Measurements from ENCODE around the gene MMD. TPM values are rescaled to one million over a fixed set of nuclear protein-coding genes. Genes with fewer than 3 reads are reported as not detected.
A peak's percentile ranks its signal among the peaks of the same experiment; 100 is the strongest.

MMD gene
- total RNA-seq, 1 donor from 2014 or later = 16.7 TPM

DNA sequence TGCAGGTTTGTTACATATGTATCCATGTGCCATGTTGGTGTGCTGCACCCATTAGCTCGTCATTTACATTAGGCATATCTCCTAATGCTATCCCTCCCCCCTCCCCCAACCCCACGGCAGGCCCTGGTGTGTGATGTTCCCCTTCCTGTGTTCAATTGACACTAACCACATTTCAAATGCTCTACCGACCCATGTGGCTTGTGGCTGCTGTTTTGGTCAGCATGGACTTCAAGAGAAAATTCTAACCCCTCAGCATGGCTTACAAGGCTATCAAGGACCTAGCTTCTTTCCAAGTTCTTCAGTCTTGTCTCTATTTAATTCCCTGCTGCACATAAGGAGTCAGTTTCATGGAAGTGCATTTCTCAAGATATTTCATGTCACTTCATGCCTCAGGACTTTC, 52.9 kb downstream of the MMD start:
- no peak overlapping the region for H3K27ac ChIP-seq
- H3K4me1 ChIP-seq = no peaks in the 10 kb centered on the region
- intact Hi-C loops (cut with DNase I) = no loop called here
- no peaks in the 10 kb centered on the region for H3K36me3 ChIP-seq
- H3K4me3 ChIP-seq = no peak overlapping the region
- no peaks in the 10 kb centered on the region for H3K9me3 ChIP-seq
- no peak for DNase-seq (ENCODE audit: extremely low spot score in 2 of 2)
- no peaks in the 10 kb centered on the region for H3K27me3 ChIP-seq
- TF ChIP-seq POLR2AphosphoS5 (IDR thresholded peaks at IDR 0.05; ENCODE audit: insufficient read depth in 1 of 2, low read depth in 1 of 2) (no peak), POLR2A (IDR thresholded peaks at IDR 0.05) (no peak)
- TF ChIP-seq, protein P1, sequence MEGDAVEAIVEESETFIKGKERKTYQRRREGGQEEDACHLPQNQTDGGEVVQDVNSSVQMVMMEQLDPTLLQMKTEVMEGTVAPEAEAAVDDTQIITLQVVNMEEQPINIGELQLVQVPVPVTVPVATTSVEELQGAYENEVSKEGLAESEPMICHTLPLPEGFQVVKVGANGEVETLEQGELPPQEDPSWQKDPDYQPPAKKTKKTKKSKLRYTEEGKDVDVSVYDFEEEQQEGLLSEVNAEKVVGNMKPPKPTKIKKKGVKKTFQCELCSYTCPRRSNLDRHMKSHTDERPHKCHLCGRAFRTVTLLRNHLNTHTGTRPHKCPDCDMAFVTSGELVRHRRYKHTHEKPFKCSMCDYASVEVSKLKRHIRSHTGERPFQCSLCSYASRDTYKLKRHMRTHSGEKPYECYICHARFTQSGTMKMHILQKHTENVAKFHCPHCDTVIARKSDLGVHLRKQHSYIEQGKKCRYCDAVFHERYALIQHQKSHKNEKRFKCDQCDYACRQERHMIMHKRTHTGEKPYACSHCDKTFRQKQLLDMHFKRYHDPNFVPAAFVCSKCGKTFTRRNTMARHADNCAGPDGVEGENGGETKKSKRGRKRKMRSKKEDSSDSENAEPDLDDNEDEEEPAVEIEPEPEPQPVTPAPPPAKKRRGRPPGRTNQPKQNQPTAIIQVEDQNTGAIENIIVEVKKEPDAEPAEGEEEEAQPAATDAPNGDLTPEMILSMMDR (IDR thresholded peaks at IDR 0.05) = no peak

- Histone ChIP-seq H3K27ac (no peak overlapping the region), H3K27me3 (no peaks in the 10 kb centered on the region), H3K4me3 (no peak overlapping the region), H3K36me3 (no peaks in the 10 kb centered on the region), H3K9me3 (no peaks in the 10 kb centered on the region), H3K4me1 (no peaks in the 10 kb centered on the region)
- DNase-seq (ENCODE audit: extremely low spot score in 2 of 2) = no peak
- intact Hi-C loops (cut with DNase I) = no loop called here
- TF ChIP-seq, protein P1 (IDR thresholded peaks at IDR 0.05) = no peak
- TF ChIP-seq POLR2AphosphoS5 (IDR thresholded peaks at IDR 0.05; ENCODE audit: insufficient read depth in 1 of 2, low read depth in 1 of 2) (no peak), POLR2A (IDR thresholded peaks at IDR 0.05) (no peak)
These were observed 55.6 kb downstream of the MMD start for GRCh38 chr17:55366020-55366481.

DNA sequence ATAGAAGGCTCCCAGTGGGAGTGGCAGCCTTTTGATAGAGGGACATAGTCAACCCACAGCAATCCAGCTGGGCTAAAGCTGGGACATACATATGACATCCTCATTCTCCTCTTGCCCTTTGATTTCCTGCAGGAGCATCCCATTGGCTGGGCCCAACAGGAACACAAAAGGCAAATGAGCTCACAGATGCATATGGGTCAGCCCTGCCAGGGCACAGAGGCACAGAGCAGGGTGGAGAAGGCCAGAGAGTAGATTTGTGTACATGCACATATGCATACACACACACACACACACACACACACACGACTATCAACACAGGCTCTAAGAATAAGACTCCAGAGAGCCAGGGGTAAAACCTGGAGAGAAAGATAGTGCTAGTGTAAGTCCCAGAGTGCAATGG, 58.6 kb downstream of the MMD start:
- Histone ChIP-seq H3K4me1 (no peaks in the 10 kb centered on the region), H3K4me3 (no peak overlapping the region), H3K27ac (no peak overlapping the region), H3K9me3 (no peaks in the 10 kb centered on the region), H3K27me3 (no peaks in the 10 kb centered on the region), H3K36me3 (no peaks in the 10 kb centered on the region)
- intact Hi-C loops (cut with DNase I) = no loop called here
- TF ChIP-seq POLR2A (IDR thresholded peaks at IDR 0.05) (no peak), POLR2AphosphoS5 (IDR thresholded peaks at IDR 0.05; ENCODE audit: insufficient read depth in 1 of 2, low read depth in 1 of 2) (no peak)
- TF ChIP-seq, protein P1 (IDR thresholded peaks at IDR 0.05) = no peak
- no peak for DNase-seq (ENCODE audit: extremely low spot score in 2 of 2)

- intact Hi-C loops (cut with DNase I) = no loop called here
- Histone ChIP-seq H3K4me1 (no peaks in the 10 kb centered on the region), H3K4me3 (no peak overlapping the region), H3K27me3 (no peaks in the 10 kb centered on the region), H3K27ac (no peak overlapping the region), H3K9me3 (no peaks in the 10 kb centered on the region), H3K36me3 (no peaks in the 10 kb centered on the region)
- no peak for TF ChIP-seq POLR2AphosphoS5 (IDR thresholded peaks at IDR 0.05; ENCODE audit: insufficient read depth in 1 of 2, low read depth in 1 of 2)
- TF ChIP-seq POLR2A (IDR thresholded peaks at IDR 0.05) = no peak
- TF ChIP-seq, protein P1 (IDR thresholded peaks at IDR 0.05) = no peak
- DNase-seq (ENCODE audit: extremely low spot score in 2 of 2) = no peak
These were observed 60.7 kb downstream of the MMD start for GRCh38 chr17:55360971-55361370.

- Histone ChIP-seq H3K9me3 (no peaks in the 10 kb centered on the region), H3K4me3 (no peak overlapping the region), H3K4me1 (no peaks in the 10 kb centered on the region), H3K27ac (no peak overlapping the region), H3K36me3 (no peaks in the 10 kb centered on the region), H3K27me3 (no peaks in the 10 kb centered on the region)
- TF ChIP-seq, protein P1 (IDR thresholded peaks at IDR 0.05) = peak; percentile 16 to 72 (median 49)
- no peak for TF ChIP-seq POLR2A (IDR thresholded peaks at IDR 0.05)
- DNase-seq (ENCODE audit: extremely low spot score in 2 of 2) = peak in 1 of 2 donors; percentile 32
- intact Hi-C loops (cut with DNase I) = no loop called here
These were observed 65.0 kb downstream of the MMD start for GRCh38 chr17:55356434-55357328.

Measured in vagina (tissue), 2 donors.